Effector CD8-positive, alpha-beta T cell (primary cell): ENCODE data around the gene POLR1A.

Experiments
- DNase-seq: peaks from one replicate; lab custom pipeline; 2025; lab: John Stamatoyannopoulos, UW

Gene POLR1A

DNA sequence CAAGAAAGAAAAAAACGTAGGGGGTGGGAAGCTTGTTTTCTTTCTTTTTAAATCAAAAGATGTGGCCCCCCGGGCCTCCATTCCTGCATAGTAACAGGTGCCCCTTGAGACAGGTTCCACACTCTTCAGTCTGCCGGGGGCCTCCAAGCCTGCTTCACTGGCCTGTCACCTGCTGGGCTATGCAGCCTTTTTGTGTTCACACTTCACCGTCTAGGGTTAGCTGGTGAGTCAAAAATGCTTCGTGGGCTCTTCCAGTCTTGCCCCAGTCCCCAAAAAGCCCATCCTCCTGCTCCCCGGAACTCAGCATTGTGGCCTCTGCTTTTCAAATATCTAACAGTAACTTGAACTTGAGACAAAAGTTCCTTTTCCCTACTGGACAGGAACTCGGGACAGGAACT lies 67.9 kb downstream of the POLR1A start:
- no peak for DNase-seq

DNA sequence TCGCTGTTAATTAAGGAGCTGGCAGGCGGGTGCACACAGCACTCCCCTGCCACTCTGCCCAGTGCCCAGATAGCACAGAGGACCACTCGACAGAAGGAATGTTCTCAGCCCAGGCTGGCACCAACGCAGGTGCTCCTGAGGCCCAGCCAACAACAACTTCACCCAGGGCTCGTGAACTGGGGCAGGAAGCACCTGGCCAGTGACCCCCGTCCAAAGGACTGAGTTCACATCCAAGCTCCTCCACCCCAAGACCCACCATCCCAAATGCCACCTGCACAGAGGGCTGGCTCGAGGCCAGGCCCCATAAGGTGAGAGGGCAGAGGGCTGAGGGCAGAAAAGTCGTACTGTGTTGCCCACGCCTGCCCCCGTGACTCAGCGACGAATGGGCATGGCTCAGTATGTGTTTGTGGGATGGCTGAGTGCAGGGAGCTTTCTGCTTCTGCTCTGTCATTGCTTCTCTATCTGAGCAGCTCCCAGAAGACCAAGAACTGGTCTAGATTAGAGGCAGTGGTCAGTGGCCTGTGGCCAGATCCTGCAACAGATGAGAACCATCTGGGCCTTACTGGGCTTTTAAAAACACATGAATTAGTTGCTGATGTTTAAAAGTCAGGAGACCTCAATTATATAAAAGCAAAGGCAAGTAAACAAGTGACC lies 68.4 kb downstream of the POLR1A start:
- no peak for DNase-seq

DNA sequence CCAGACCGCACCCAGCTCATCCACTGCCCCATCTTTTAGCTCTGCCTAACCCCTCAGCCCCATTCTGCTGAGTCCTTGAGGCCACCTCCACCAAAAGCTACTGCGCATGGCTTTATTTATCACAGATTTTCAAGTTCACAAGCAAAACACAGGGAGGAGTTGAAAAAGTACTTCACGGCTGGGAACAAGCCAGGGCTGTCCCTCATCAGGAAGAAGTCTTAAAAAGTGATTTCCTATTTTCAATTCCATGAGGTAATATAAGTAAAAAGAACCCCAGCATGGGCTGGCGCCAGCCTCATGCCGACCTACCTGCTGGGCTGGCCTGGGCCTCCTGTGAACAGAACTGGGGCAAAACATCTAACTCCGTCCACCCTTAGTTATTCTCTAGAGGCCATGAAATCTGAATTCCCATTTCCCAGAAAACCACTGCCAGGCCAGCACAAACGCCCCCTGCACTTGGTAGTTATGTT lies 69.0 kb downstream of the POLR1A start:
- DNase-seq = no peak

DNA sequence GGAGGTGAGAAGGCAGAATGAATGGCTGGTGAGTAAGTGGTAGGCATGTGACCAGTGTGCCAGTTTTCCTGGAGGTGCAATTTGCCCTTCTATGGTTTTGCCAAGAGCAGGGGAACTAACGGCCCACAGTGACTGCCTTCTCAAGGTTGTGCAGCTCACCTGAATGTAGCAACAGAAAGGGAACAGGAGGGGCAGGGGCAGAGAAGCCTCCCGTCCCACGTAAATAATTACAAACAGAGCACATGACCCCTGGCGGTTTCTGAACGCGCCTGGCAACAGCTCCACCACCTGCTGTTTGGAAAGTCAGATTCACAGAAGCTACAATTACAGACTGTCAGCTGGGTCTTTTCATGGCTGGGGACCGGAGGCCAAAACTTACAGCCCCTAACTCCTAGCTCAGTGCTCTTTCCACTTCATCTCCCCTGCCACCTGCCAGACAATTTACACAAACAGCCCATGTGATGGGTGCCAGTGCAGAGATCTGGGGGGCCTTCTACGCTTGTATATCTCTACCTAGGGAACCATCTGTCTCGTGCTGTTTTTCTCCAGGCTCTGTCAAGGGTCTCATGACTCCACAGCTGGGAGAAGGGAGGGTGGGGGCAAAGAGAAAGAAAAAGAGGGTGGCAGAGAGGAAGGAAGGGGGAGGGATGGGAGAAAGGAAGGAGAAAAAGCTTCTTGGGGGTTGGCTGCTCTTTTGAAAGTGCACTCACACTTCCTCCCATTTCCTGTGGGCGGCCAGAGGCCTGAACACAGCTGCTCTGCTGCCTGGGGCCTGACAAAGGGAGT lies 69.6 kb downstream of the POLR1A start:
- peak; percentile 30 for DNase-seq

DNA sequence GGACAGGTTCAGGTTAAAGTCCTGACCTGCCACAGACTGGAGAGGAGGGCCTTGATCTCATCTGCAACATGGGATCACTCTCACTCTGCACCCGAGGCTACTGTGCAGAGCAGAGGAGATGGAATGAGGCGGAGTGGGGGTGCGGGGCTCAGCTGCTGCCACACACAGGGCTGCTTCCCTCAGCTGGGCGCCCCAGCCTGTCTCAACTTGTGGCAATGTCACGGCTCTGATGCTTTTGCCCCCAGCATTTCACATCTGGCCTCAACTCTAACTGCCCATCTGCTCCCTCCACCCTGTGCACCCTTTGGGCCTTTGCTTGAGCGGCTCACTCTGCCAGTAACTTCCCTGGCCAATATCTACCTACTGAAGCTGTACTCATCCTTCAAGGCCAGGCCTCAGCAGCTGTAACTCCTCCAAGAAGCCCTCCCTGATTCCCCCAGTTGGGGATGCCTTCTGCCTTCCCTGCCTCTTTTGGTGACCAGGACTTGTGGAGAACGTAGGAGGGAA lies 70.3 kb downstream of the POLR1A start:
- DNase-seq = no peak

DNA sequence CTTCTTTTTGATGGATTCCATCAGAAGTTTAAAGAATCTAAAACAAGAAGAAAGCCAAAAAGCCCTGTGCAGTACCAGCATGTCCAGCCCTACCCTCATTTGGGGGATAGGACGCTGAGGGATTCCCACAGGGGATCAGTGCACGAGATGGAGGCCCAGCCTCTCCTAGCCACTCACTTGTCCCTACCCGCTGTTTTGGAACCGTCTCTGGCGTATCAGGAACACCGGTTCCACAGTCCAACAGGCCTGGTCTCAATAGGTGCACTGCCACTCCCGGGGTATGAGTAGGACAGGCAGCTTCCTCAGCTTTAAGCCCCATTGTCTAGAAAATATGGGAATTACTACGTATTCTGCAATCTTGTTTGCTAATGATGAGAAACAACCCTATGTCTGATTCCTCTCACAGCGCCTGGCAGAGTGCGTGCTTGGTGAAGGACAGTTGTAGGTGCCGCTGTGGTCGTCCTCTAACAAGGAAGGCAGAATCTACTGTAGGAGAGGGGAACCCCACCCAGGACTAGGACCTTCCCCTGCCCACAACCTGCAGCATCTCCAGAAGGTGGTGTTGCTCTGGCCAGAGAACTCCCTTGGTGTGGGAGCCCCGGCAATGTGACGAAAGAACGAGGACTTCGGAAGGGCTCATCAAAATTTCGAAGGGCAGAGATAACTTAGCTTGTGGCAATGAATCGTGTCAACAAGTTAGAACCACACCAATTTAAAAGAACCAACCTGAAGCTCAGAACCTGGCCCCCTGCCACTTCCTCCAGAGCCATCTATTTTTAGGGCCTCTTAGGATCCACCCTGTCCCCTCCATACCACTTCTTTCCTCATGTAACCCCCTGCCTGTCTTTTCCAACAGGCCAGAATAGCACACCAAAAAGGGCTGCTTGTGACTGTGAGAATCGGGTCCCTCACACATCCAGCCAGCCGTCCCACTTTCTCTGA lies 71.7 kb downstream of the POLR1A start:
- DNase-seq = no peak

DNA sequence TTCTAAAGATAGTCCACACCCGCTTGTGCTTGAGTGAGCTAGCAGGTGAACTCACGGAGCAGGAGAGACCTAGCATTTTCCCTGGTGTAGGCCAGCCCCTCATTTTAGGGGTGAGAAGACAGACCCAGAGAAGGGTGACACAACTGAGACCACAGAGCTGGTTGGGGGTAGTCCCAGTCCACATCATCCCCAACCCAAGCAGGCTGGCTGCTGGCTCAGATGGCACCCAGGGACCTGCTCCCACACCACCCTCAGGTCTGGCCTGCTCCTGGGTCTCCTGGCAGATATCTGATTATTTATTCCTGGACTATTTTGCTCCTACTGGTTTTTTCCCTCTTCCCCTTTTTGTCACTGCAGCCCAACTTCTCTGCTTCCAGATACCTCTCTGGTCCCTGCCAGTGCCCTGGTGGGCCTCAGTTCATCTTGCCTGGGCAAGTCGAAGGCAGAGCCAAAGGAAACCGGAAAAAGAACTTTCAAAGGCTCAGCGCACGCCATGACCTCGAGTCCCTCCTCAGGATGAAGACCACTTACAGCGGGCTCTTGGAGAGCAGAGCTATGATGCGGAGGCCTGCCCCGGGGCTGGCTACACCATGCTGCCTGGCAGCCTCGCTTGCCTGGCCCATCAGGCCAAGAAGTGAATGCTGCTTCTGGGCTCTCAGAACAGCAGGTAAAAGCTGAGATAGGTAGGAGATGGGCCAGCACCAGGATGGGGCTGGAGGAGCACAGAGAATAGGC lies 72.7 kb downstream of the POLR1A start:
- no peak for DNase-seq

DNA sequence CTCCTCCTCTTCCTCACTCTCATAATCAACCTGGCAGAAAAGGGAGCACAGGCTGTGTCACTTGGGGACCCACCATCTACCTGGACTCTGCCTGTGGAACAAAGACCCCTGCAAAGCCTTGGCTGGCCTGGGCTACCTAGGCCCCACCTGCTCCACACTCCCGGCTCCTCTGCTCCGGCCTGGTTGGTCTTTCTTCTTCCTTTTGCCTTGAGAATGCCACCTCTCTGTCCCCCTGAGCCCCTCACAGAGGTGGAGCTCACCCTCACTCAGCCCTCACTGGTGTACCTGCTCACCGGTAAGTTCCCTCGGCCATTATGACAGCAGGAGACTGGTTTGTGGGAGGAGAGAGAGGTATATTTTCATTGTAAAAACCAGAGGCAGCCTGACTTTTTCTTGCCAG lies 74.1 kb downstream of the POLR1A start:
- no peak for DNase-seq

DNA sequence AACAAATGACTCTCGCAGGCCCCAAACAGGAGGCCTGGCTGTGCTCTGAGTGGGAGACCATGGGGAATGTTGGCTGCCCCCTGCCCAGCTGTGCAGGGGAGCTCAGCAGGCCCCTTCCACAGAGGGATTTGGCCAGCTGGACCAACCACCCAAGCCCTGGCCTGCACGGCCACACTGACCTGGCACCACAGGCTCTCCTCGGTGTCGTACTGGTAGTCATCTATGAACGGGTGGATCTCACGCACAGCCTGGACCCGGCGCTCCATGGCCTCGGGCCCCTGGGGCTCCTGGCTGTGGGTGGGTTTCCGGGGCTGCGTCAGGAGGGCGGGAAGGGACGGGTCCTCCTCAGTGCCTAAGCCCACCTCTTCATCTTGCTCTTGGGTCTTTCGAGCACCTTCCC lies 74.5 kb downstream of the POLR1A start:
- DNase-seq = no peak

DNA sequence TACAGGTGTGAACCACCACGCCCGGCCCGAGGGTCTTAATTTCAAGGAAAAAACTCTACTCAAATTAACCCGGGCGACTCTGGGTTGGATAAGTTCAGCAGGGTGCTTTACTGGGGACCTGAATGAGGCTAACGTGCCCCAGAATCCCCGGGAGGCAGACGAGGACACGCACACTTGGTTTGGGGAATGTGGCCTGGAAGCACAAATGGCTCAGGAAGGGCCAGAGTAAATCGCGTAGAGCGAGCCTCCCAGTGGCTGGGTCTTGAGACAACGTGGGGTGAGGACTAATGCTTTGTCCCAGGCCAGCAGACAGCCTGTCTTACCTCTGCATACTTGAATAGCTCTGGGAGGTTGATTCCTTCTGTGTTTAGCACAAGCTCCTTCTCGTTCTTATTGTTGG lies 75.8 kb downstream of the POLR1A start:
- no peak for DNase-seq

DNA sequence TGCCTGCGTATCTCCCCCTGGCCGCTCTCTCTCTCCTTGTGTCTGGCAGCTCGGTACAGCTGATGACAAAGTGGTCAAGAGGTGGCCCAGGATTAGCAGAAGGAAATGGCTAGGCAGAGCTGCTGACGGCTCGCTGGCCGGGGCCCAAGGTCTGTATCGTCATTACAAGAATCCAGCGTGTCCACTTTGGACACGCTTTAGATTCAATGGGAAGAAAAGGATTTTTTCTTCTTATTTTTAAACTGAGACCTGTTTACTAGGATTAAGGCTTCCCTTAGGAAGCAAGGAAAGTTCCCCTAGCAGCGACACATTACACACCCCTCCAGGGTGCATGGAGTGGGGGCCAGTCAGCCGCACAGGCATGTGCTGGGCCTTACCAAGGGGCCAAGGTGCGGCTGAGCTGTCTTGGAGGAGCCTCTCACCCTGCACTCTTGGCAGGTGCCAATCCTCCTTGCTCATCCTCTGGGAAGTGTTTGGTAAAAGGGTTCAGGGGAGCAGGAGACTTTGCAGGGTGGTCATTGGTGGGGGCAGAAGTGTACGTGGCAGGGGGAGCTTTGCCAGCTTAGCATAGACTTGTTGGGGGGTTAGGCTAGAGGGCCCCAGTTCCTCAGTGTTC lies 76.8 kb downstream of the POLR1A start:
- no peak for DNase-seq

DNA sequence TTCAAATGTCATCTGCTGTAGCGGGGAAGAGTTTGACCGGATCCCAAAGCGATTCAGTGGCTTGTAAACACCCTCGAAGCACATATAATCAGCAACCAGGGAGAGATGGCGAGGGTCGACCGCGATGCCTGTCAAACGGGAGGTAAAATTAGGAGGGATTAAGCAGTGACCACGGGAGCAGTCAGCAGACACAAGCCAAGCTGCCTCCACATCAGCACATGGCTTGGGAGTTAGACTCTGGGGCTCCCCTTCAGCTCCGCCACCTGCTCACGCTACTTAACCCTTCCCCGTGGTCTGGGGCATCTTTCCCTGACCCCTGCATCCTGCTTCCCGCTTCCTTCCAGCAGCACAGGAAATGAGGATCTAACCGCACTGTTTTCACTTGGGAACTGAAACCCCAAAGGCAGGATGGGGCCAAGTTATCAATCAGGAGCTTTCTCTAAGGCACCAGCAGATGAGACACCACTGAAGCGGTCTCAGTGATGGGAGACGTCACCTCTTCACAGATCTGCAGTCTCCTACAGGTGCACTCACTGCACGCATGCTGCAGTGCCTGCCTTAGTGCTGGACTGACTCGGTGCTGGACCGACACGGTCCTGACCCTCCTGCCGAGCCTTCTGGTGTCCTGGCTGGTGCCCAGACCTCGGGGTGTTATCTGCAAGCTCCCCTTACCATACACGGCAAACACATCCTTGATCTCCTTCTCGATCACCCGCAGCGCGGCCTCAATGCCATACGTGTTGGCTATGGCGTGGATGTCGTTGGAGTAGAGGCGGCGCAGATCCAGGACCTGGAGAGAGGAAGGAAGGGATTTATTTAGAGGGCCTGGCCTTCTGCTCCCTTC lies 77.5 kb downstream of the POLR1A start:
- no peak for DNase-seq

DNA sequence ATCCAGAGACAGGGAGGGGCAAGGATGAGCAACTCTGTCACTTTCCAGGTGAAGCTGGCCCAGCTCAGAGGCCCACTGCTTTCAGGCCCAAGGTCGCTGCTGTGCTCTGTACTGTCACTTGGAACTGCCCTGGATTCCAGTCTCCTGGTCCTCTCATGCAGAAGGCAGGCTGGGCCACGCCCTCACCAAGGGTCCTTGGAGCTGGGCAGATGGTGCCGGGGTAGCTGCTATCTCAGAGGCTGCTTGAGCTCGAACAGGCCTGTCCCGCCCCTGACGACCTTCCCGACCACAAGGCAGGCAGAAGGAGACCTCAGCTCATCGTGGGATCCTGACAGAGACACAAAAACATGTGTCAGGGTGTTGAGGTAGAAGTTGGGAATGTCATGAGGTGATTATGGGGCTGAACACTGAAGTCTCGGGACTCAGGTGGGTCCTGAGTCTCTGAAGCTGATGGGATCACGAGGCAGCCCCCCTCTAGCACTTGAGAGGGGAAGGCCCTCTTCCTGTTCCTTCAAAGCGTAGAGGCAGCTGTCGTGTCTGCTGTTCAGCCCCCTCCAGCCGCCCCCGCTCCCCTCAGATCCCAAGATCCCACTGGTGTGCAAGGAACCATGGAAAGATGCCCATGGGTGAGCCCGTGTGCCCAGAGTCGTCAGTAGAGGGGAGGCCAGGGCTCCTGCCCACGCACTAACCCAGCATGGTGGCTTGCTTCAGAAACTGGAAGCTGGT lies 78.3 kb downstream of the POLR1A start:
- no peak for DNase-seq

DNA sequence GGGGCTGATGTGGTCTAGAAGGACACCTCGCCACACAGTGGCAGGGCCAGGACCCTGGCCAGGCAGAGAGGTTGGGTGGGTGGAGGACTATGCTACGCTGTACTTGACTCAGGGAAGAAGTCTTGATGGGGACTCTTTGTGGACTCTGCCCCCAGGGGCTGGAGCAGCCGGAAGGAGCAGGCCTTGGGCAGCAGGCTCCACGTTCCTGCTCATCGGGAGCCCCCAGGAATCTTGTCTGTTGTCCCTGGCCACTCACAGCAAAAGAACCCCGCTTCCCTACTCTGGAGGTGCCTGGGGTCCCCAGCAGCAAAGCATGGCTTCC lies 79.0 kb downstream of the POLR1A start:
- no peak for DNase-seq

DNA sequence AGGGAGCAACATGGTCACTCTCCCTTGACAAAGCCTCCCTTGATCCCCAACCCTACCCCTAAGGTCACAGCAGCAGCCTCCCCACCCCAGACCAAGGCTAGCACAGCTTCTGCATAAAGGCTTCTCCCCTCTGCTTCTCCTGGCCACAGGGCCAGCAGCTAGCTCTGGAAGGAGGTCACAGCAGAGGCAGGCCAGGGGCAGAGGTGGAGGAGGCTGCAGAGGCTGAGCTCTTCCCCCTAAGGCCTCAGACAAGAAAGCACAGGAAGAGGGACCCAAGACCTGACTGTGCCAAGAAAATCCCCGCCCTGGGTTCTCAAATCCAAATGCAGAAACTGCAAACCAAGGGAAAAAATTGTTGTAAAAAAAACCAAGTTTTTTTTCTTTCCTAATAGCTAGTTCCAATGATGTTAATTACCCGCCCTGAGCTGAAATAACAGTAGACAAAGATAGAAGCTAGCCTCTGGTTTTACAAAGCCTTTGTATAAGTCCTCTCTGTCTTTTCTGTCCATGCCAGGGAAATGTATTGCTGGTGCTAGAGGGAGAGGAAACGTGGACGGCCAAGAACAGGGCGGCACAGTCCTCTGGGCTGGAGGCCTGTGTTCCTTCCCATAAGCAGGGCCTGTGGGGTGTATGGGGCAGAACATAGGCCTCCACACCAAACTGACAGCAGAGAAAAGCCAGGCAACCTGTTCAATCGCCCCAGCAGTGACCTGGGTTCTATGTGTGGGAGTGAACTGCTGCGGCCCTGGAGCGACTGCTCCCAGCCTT lies 79.5 kb downstream of the POLR1A start:
- DNase-seq = no peak

DNA sequence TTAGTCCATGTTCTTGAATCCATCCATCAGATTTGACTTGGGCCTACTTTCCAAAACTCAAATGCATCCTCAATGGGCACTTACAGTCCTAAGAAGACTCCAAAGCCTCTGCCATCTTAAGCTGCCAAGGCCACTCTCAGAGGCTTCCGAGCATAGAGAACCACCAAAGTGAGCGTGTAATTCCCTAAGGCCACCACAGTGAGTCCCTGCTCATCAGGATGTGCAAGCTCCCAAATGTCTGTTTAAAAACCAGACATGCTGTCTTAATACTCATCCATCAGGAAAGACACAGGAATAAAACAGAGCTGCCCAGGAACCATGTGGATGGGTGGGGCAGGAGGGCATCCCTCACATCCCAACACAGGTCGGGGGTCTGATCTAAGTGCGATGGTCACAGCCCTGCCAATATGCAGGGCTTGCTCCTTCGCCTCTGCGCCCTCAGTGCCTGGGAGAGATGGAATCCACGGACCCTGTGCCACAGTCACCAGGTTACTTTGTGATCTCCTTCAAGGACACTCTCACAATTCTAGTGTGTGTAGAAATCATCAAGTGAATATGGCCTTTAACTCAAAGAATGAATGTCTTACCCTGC lies 80.4 kb downstream of the POLR1A start:
- DNase-seq = no peak

DNA sequence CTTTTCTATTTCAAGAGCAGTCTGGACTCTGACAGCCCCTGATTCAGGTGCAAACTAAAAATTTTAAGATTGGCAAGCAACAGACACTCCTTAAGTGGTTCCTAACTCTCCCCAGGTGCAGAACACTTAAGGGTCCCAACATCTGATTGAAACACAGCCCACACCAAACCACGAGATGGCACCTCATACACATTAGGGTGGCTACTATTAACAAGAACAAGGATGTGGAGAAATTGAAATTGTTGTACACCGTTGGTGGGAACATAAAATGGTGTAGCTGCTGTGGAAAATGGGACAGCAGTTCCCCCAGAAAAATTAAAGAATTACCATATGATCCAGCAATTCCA lies 82.3 kb downstream of the POLR1A start:
- DNase-seq = no peak

DNA sequence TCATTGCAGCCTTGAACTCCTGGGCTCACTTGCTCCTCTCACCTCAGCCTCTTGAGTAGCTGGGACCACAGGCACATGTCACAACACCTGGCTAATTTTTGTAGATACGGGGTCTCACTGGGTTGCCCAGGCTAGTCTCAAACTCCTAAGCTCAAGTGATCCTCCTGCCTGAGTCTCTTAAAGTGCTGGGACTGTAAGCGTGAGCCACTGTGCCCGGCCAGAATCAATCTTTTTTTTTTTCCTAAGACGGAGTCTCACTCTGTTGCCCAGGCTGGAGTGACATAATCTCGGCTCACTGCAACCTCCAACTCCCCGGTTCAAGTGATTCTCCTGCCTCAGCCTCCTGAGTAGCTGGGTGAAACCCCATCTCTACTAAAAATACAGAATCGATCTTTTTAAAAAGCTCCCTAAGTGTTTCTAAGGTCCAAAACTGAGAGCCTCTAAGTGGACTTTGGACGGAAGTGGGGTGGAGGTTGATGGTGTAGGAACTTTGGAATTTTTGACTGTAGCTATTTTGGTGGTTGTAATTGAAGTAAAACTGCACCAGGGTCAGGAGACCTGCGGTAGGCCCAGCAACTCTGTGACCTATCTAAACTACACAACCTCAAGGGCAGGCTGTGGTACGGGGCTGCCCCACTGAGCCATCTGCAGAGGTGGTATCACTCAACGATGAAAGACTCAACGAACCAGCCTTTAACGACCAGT lies 82.9 kb downstream of the POLR1A start:
- DNase-seq = no peak
